ENCODE results near the gene FAM193B.
"Not testable (repeated sequence)": the region's sequence is repeated elsewhere in the genome, so short reads cannot be mapped to it uniquely, and the experiment has no call there.

FAM193B gene

GRCh38 chr5:177588413-177588909 lies 34.1 kb upstream of the FAM193B start:
- DNase-seq (ENCODE audit: low read depth), result no peak
- TF ChIP-seq, protein P1, sequence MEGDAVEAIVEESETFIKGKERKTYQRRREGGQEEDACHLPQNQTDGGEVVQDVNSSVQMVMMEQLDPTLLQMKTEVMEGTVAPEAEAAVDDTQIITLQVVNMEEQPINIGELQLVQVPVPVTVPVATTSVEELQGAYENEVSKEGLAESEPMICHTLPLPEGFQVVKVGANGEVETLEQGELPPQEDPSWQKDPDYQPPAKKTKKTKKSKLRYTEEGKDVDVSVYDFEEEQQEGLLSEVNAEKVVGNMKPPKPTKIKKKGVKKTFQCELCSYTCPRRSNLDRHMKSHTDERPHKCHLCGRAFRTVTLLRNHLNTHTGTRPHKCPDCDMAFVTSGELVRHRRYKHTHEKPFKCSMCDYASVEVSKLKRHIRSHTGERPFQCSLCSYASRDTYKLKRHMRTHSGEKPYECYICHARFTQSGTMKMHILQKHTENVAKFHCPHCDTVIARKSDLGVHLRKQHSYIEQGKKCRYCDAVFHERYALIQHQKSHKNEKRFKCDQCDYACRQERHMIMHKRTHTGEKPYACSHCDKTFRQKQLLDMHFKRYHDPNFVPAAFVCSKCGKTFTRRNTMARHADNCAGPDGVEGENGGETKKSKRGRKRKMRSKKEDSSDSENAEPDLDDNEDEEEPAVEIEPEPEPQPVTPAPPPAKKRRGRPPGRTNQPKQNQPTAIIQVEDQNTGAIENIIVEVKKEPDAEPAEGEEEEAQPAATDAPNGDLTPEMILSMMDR (IDR thresholded peaks at IDR 0.05; ENCODE audit: control insufficient read depth, extremely low read depth, insufficient read depth), result no peak
- no peak overlapping the region for H3K4me3 ChIP-seq (ENCODE audit: low read depth, low read length)

DNA sequence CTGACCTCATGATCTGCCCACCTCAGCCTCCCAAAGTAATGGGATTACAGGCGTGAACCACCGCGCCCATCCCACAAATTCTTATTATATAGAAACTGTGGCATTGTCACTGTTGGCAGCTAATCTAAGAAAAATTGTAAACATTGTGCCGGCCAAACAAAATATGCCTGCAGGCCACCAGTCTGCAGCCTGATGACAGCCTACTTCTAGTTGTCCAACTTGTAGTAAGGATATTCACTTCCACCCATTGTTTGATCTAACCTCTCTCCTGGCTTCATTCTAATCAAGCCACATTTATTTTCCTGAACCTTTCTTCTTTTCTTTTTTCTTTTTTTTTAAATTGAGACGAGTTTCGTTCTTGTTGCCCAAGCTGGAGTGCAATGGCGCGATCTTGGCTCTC lies 24.0 kb upstream of the FAM193B start:
- DNase-seq (ENCODE audit: low read depth), result no peak
- H3K4me3 ChIP-seq (ENCODE audit: low read depth, low read length), result no peak overlapping the region
- TF ChIP-seq, protein P1 (IDR thresholded peaks at IDR 0.05; ENCODE audit: control insufficient read depth, extremely low read depth, insufficient read depth), result no peak

DNA sequence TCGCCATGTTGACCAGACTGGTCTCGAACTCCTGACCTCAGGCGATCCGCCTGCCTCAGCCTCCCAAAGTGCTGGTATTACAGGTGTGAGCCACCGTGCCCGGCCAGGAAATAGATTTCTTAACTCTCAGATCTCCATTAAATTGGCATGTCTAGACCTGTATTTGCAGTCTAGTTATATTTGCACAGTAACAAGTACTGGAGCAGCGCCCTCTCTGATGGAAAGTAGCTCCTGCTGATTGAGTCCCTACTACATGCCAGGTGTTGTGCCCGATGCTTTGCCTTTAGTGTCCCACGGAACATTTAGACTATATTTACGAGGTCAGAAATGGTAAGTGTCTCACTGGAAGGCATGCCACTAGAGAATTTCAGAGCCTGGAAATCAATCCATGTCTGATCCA lies 21.8 kb upstream of the FAM193B start:
- TF ChIP-seq, protein P1 (IDR thresholded peaks at IDR 0.05; ENCODE audit: control insufficient read depth, extremely low read depth, insufficient read depth), result no peak
- no peak for DNase-seq (ENCODE audit: low read depth)

DNA sequence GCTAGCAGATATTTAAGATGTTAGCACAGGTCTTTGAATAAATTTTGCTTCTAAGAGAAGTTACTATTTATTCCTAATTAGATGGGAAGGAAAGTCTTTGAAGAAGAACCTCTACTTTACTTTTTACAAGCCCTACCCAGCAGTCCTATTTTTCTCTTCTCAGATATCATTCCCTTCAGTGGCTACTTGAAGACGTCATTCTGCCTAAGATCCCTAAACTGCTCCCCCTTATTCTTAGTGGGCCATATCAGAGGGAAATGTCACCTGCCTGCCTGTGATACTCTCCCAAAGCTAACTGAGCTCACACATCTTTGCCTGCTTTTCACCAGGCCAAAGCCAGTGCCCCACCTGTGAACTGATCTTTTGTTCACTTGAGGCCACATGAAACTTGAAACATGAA lies 21.1 kb upstream of the FAM193B start:
- H3K4me3 ChIP-seq (ENCODE audit: low read depth, low read length), result no peak overlapping the region
- TF ChIP-seq, protein P1 (IDR thresholded peaks at IDR 0.05; ENCODE audit: control insufficient read depth, extremely low read depth, insufficient read depth), result no peak
- no peak for DNase-seq (ENCODE audit: low read depth)

More for the DNA sequence above, 21.8 kb upstream of the FAM193B start:
- H3K4me3 ChIP-seq (ENCODE audit: low read depth, low read length), result no peak overlapping the region

GRCh38 chr5:177569894-177570293 lies 15.5 kb upstream of the FAM193B start:
- DNase-seq (ENCODE audit: low read depth), result no peak
- H3K4me3 ChIP-seq (ENCODE audit: low read depth, low read length), result no peak overlapping the region
- TF ChIP-seq, protein P1 (IDR thresholded peaks at IDR 0.05; ENCODE audit: control insufficient read depth, extremely low read depth, insufficient read depth), result no peak

DNA sequence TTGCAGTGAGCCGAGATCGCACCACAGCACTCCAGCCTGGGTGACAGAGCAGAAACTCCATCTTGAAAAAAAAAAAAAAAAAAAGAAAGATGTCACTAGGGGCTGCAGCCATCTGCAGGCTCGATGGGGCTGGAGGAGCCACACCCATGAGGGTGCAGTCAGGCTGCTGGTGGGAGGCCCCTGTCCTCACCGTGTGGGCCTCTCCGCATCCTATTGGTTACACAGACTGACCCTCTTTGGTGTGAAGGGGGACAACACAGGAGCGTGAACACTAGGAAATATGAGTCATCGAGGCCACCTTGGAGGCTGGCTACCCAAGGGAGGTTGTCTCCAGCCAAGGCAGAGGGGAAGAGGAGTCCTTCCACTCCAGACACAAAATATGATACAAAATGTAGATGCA lies 14.0 kb upstream of the FAM193B start:
- TF ChIP-seq, protein P1 (IDR thresholded peaks at IDR 0.05; ENCODE audit: control insufficient read depth, extremely low read depth, insufficient read depth), result no peak
- no peak for DNase-seq (ENCODE audit: low read depth)
- H3K4me3 ChIP-seq (ENCODE audit: low read depth, low read length), result no peak overlapping the region

DNA sequence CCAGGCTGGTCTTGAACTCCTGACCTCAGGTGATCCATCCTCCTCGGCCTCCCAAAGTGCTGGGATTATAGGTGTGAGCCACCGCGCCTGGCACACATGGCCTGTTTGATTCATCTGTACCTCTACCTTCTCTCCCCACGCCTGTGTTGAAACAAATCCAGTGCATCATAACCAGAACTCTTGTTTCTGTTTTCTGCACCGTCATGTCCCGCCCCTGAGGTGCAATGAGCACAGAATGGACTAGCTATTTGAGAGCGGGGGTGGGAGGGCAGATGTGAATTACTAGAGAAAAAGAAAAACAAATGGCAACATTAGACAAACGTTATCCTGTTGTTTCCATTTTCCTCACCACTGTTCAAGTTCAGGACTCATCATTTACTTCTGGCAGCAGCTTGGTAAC lies 10.7 kb upstream of the FAM193B start:
- DNase-seq (ENCODE audit: low read depth), result no peak
- TF ChIP-seq, protein P1 (IDR thresholded peaks at IDR 0.05; ENCODE audit: control insufficient read depth, extremely low read depth, insufficient read depth), result no peak
- no peak overlapping the region for H3K4me3 ChIP-seq (ENCODE audit: low read depth, low read length)

DNA sequence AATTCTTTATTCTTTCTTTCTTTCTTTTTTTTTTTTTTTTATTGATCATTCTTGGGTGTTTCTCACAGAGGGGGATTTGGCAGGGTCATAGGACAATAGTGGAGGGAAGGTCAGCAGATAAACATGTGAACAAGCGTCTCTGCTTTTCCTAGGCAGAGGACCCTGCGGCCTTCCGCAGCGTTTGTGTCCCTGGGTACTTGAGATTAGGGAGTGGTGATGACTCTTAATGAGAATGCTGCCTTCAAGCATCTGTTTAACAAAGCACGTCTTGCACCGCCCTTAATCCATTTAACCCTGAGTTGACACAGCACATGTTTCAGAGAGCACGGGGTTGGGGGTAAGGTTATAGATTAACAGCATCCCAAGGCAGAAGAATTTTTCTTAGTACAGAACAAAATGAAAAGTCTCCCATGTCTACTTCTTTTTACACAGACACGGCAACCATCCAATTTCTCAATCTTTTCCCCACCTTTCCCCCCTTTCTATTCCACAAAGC lies 5.1 kb upstream of the FAM193B start:
- DNase-seq (ENCODE audit: low read depth), result not testable (repeated sequence)

More for the DNA sequence above, 5.1 kb upstream of the FAM193B start:
- not testable (repeated sequence) for H3K4me3 ChIP-seq (ENCODE audit: low read depth, low read length)
